ENCODE data around the gene CTU1.

GRCh38 chr19:51081476-51081875, 26.7 kb downstream of the CTU1 start:
- TF ChIP-seq CTCF (IDR thresholded peaks at IDR 0.05) (no peak), POLR2A (IDR thresholded peaks at IDR 0.05) (no peak)

Data from lower leg skin (tissue), 3 donors.